Adrenal gland (tissue), 5 donors: Measurements from ENCODE around the gene SCAF11.

ENCODE experiments used
- POLR2A ChIP-seq, 2 donors: fragments of 450-650 bp; IDR thresholded peaks; one replicate each; pipeline ENCODE4 v1.6.1; 2017; ENCODE audit warnings: antibody characterized with exemption in 2 of 2, mild to moderate bottlenecking in 2 of 2, moderate library complexity in 1 of 2
- TF ChIP-seq, protein P1 (sequence below), 6 experiments: fragments of 450-650 bp in 4 of 6; fragments of 200-600 bp in 2 of 6; sonication (generic) in 1 of 6; IDR thresholded peaks; 1 replicate in 5 of 6; 2 replicates in 1 of 6; pipeline versions ENCODE4 v1.5.1 to v1.8.0; 2016 to 2021; ENCODE audit warnings: antibody characterized with exemption in 6 of 6, mild to moderate bottlenecking in 2 of 6, moderate library complexity in 1 of 6
- donor health status: DM: no; HTN: no; CAD: no.

GRCh38 chr12:45939759-45940158, 50.6 kb downstream of the SCAF11 start:
- TF ChIP-seq, protein P1, sequence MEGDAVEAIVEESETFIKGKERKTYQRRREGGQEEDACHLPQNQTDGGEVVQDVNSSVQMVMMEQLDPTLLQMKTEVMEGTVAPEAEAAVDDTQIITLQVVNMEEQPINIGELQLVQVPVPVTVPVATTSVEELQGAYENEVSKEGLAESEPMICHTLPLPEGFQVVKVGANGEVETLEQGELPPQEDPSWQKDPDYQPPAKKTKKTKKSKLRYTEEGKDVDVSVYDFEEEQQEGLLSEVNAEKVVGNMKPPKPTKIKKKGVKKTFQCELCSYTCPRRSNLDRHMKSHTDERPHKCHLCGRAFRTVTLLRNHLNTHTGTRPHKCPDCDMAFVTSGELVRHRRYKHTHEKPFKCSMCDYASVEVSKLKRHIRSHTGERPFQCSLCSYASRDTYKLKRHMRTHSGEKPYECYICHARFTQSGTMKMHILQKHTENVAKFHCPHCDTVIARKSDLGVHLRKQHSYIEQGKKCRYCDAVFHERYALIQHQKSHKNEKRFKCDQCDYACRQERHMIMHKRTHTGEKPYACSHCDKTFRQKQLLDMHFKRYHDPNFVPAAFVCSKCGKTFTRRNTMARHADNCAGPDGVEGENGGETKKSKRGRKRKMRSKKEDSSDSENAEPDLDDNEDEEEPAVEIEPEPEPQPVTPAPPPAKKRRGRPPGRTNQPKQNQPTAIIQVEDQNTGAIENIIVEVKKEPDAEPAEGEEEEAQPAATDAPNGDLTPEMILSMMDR (IDR thresholded peaks at IDR 0.05): no peak
- TF ChIP-seq POLR2A (IDR thresholded peaks at IDR 0.05): no peak
